Lower leg skin (tissue), 3 donors: ENCODE measurements around the gene DOCK10.

ENCODE experiments used
- CTCF ChIP-seq, 3 donors: fragments of 450-650 bp; IDR thresholded peaks; one replicate each; pipeline ENCODE4 v1.5.1; 2016; ENCODE audit warnings: antibody characterized with exemption in 3 of 3, mild to moderate bottlenecking in 3 of 3, moderate library complexity in 2 of 3
- POLR2A ChIP-seq, 2 donors: fragments of 450-650 bp; IDR thresholded peaks; one replicate each; pipeline ENCODE4 v1.6.1; 2016 to 2017; ENCODE audit warnings: antibody characterized with exemption in 2 of 2, mild to moderate bottlenecking in 1 of 2, moderate library complexity in 1 of 2

- TF ChIP-seq CTCF (IDR thresholded peaks at IDR 0.05) = no peak
- TF ChIP-seq POLR2A (IDR thresholded peaks at IDR 0.05) = no peak
These were observed 325.3 kb downstream of the DOCK10 start for GRCh38 chr2:224716921-224717320.
